Measurements from ENCODE around the gene CIC. TPM values are rescaled to one million over a fixed set of nuclear protein-coding genes. Genes with fewer than 3 reads are reported as not detected.

CIC gene
- total RNA-seq, 1 experiment from 2014 or later, result 25.0 TPM

- Histone ChIP-seq H3K27me3 (ENCODE audit: low read length) (no peaks in the 10 kb centered on the region), H3K79me2 (ENCODE audit: low read length) (no peaks in the 10 kb centered on the region), H4K20me1 (ENCODE audit: insufficient read depth, low read depth, low read length) (no peaks in the 10 kb centered on the region), H3K27ac (ENCODE audit: low read length) (no peak overlapping the region), H2AFZ (ENCODE audit: low read length) (no peak overlapping the region), H3K9me3 (ENCODE audit: low read length) (no peaks in the 10 kb centered on the region), H3K4me1 (ENCODE audit: low read length) (peaks cover 5% of the 10 kb centered on the region), H3K4me2 (ENCODE audit: low read depth, low read length, poor library complexity, severe bottlenecking) (no peak overlapping the region), H3K36me3 (ENCODE audit: insufficient read depth, low read length) (0 out of 2 replicates have a peak, but pooled peaks cover 5% of the 10 kb centered on the region), H3K4me3 (ENCODE audit: low read length) (no peak overlapping the region), H3K9ac (ENCODE audit: low read length) (no peak overlapping the region), H3K9me2 (replicated peaks; ENCODE audit: insufficient read depth, low read length) (no peaks in the 10 kb centered on the region)
- no peak for DNase-seq
Observed at GRCh38 chr19:42344336-42344893, 75.4 kb downstream of the CIC start.

Other genes starting within 250 kb of the CIC start
- 0.07 and 1.4 TPM in 2 replicates for gene GRIK5, start 199.0 kb upstream of the CIC start, total RNA-seq (2014; rRNA removed; shearing (Covaris generic); ENCODE audit: low replicate concordance)
- gene ZNF574, start 193.1 kb upstream of the CIC start, total RNA-seq (2014; rRNA removed; shearing (Covaris generic); ENCODE audit: low replicate concordance), result 15.1 and 23.5 TPM in 2 replicates
- gene POU2F2, start 136.8 kb upstream of the CIC start, total RNA-seq (2014; rRNA removed; shearing (Covaris generic); ENCODE audit: low replicate concordance), result 61.9 and 69.4 TPM in 2 replicates
- 16.3 and 42.7 TPM in 2 replicates for gene DEDD2, start 51.6 kb upstream of the CIC start, total RNA-seq (2014; rRNA removed; shearing (Covaris generic); ENCODE audit: low replicate concordance)
- gene ZNF526, start 48.9 kb upstream of the CIC start, total RNA-seq (2014; rRNA removed; shearing (Covaris generic); ENCODE audit: low replicate concordance), result 3.4 and 9.1 TPM in 2 replicates
- 17.7 and 29.3 TPM in 2 replicates for gene GSK3A, start 26.6 kb upstream of the CIC start, total RNA-seq (2014; rRNA removed; shearing (Covaris generic); ENCODE audit: low replicate concordance)
- gene ERF, start 14.1 kb upstream of the CIC start, total RNA-seq (2014; rRNA removed; shearing (Covaris generic); ENCODE audit: low replicate concordance), result 36.4 and 53.6 TPM in 2 replicates
- 0.25 and 1.2 TPM in 2 replicates for gene PRR19, start 32.9 kb downstream of the CIC start, total RNA-seq (2014; rRNA removed; shearing (Covaris generic); ENCODE audit: low replicate concordance)
- gene PAFAH1B3, start 33.4 kb downstream of the CIC start, total RNA-seq (2014; rRNA removed; shearing (Covaris generic); ENCODE audit: low replicate concordance), result 66.2 and 102 TPM in 2 replicates
- 18.7 and 30.5 TPM in 2 replicates for gene TMEM145, start 44.1 kb downstream of the CIC start, total RNA-seq (2014; rRNA removed; shearing (Covaris generic); ENCODE audit: low replicate concordance)
- gene MEGF8, start 56.4 kb downstream of the CIC start, total RNA-seq (2014; rRNA removed; shearing (Covaris generic); ENCODE audit: low replicate concordance), result 6.5 and 15.9 TPM in 2 replicates
- gene CNFN, start 121.0 kb downstream of the CIC start, total RNA-seq (2014; rRNA removed; shearing (Covaris generic); ENCODE audit: low replicate concordance), result not detected in 2 replicates
- gene LIPE, start 158.1 kb downstream of the CIC start, total RNA-seq (2014; rRNA removed; shearing (Covaris generic); ENCODE audit: low replicate concordance), result 16.3 and 50.6 TPM in 2 replicates
- gene CXCL17, start 173.7 kb downstream of the CIC start, total RNA-seq (2014; rRNA removed; shearing (Covaris generic); ENCODE audit: low replicate concordance), result not detected in 2 replicates

Measured in Karpas-422 (cell line).